HUES48 (cell line): ENCODE measurements around the gene RAI14.
"Not testable (repeated sequence)": the region's sequence is repeated elsewhere in the genome, so short reads cannot be mapped to it uniquely, and the experiment has no call there.

Source experiments
- H3K27ac ChIP-seq: one replicate; pipeline ENCODE4 v1.7.0; 2013; ENCODE audit warnings: low read depth, low read length, inconsistent platforms
- H3K27me3 ChIP-seq: 2 replicates; pipeline ENCODE4 v1.6.1; 2013; ENCODE audit warnings: mild to moderate bottlenecking, low read length; ENCODE audit not compliant: control insufficient read depth, insufficient read depth
- H3K36me3 ChIP-seq: 2 replicates; pipeline ENCODE4 v1.6.1; 2013; ENCODE audit warnings: low read length; ENCODE audit not compliant: control insufficient read depth, insufficient read depth
- H3K4me1 ChIP-seq: 2 replicates; pipeline ENCODE4 v1.6.1; 2013; ENCODE audit warnings: mild to moderate bottlenecking, low read length; ENCODE audit not compliant: control insufficient read depth, insufficient read depth
- H3K4me3 ChIP-seq: 2 replicates; pipeline ENCODE4 v1.5.1; 2013; ENCODE audit warnings: mild to moderate bottlenecking, low read depth, low read length
- H3K9ac ChIP-seq: 2 replicates; pipeline ENCODE4 v1.6.1; 2013; ENCODE audit warnings: mild to moderate bottlenecking, low read depth, low read length, moderate library complexity
- H3K9me3 ChIP-seq: 2 replicates; pipeline ENCODE4 v1.6.1; 2013; ENCODE audit warnings: low read length; ENCODE audit not compliant: control insufficient read depth, insufficient read depth

RAI14 gene

DNA sequence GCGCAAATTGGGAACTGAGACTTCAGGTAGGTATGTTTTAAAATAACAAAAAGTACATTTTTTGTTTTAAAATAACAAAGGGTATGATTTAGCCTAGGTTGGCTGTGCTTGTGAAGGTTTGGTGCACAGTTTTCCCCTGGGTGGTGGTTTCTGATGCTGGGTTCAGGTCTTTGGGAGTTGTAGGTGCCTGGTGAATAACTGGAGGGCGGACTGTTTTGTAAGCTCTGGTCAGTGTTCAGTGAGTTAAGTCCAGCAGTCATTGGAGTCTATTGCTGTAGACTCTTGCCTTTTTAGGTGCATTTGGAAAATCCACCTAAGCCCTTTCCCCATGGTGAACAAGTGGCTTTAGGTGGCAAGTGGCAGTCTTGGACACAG, 43.9 kb downstream of the RAI14 start:
- Histone ChIP-seq H3K9me3 (no peaks in the 10 kb centered on the region), H3K27me3 (no peaks in the 10 kb centered on the region), H3K36me3 (peaks cover 4% of the 10 kb centered on the region; the same call in 1 of the 2 replicates), H3K27ac (peak overlapping the region; percentile 48), H3K4me3 (0 out of 2 replicates have a peak overlapping the region, but pooled peaks have one; percentile 5), H3K9ac (no peak overlapping the region), H3K4me1 (peaks cover 55% of the 10 kb centered on the region)

GRCh38 chr5:34701442-34701841, 45.3 kb downstream of the RAI14 start:
- H3K4me1 ChIP-seq = peaks cover 59% of the 10 kb centered on the region
- H3K27me3 ChIP-seq, H3K9ac ChIP-seq, H3K4me3 ChIP-seq, H3K27ac ChIP-seq, H3K9me3 ChIP-seq, H3K36me3 ChIP-seq: not testable (repeated sequence)

DNA sequence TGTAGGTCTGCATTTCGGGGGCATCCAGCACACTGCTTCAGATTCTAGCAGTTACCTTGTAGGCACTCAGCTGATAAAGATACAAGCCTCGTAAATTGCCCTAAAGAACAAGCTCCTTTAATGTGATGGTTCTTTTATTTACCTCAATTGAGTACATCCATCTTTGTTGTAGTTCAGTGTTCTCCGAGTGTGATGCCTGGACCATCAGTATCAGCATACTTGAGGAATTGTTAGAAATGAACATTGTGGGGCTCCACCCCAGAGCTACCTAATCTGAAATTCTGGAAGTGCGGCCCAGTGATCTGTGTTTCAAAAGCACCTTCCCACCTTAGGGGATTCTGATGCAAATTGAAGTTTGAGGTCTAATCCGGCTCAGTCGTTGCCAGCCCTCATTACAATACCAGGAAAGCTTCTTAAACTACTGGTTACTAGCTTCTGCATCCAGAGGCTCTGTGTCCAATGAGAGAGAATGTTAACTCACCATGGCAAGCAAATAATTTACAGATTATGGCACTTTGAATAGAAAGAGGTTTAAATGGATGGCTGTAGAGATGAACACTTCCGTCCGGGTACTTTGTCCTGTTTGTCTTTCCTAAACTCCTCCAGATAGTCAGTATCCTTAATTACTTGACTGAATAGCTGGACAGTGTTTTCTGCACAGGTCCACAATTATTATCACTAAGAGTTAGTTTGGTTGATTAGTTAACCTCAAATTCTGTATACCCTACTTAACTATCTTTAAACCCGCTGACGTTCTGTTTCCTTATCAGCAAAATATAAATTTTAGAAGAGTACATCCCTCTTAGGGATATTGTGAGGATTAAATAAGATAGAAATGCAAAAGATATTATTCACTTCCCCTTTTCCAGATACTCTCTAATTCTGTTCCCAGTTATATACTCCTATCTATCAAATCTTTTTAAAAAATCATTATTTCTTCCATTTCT, 47.9 kb downstream of the RAI14 start:
- H3K36me3 ChIP-seq = peaks cover 4% of the 10 kb centered on the region; the same call in 1 of the 2 replicates
- H3K4me3 ChIP-seq = peak overlapping the region; percentile 34
- H3K9me3 ChIP-seq = no peaks in the 10 kb centered on the region
- peaks cover 44% of the 10 kb centered on the region for H3K4me1 ChIP-seq
- no peak overlapping the region for H3K9ac ChIP-seq
- H3K27me3 ChIP-seq = no peaks in the 10 kb centered on the region
- peak overlapping the region; percentile 75 for H3K27ac ChIP-seq

GRCh38 chr5:34706084-34706483, 50.0 kb downstream of the RAI14 start:
- H3K9ac ChIP-seq = no peak overlapping the region

DNA sequence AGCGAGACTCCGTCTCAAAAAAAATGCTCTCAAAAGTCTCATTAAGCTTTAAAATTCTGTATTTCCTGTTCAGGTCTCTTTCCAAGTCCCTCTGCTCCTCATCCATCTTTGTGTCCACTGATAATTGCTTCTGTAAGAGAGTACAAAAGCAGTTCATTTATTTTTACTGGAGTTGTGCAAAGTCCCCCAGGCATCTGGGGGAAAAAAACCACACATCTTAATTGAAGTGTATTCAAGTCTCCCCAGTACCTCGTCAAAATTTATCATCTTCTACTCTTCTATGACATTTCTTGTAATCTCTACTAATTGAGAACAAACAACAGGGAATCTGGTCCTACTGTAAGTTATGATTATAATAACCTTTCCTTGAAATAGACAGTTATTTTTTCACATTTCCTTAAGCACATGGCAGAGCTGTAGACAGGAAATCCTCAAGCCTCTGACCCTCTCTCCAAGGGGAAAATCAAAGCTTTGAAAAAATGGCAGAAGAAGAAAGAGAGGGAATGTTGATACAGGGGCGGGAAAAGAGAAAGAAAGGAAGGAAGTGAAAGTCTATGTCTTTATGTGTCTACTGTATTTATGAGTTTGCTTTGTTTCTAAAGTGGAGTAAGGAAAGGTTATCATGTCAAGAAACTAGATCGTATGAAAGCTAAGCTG, 51.5 kb downstream of the RAI14 start:
- Histone ChIP-seq H3K9me3 (no peaks in the 10 kb centered on the region), H3K4me1 (peaks cover 30% of the 10 kb centered on the region), H3K36me3 (0 out of 2 replicates have a peak, but pooled peaks cover 3% of the 10 kb centered on the region), H3K4me3 (no peak overlapping the region), H3K27me3 (no peaks in the 10 kb centered on the region), H3K9ac (no peak overlapping the region), H3K27ac (no peak overlapping the region)

More at GRCh38 chr5:34706084-34706483, 50.0 kb downstream of the RAI14 start:
- H3K27ac ChIP-seq = no peak overlapping the region
- peaks cover 4% of the 10 kb centered on the region; the same call in 1 of the 2 replicates for H3K36me3 ChIP-seq
- no peaks in the 10 kb centered on the region for H3K27me3 ChIP-seq
- peaks cover 30% of the 10 kb centered on the region for H3K4me1 ChIP-seq
- no peaks in the 10 kb centered on the region for H3K9me3 ChIP-seq
- H3K4me3 ChIP-seq = no peak overlapping the region

DNA sequence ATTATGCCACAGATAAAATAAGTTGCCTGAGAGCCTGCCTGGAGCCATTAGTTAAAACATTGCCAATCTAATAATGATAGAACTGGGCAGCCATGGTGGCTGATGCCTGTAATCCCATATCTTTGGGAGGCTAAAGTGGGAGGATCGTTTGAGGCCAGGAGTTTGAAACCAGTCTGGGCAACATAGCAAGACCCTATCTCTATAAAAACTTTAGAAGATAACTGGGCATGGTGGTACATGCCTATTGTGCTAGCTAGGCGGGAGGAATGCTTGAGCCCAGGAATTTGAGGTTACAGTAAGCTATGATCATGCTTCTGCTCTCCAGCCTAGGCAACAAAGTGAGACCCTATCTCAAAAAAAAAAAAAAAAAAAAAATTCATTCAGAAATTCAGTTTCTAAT, 52.6 kb downstream of the RAI14 start:
- Histone ChIP-seq H3K9me3 (no peaks in the 10 kb centered on the region), H3K27ac (no peak overlapping the region), H3K4me1 (peaks cover 20% of the 10 kb centered on the region), H3K36me3 (0 out of 2 replicates have a peak, but pooled peaks cover 4% of the 10 kb centered on the region), H3K9ac (no peak overlapping the region), H3K4me3 (no peak overlapping the region), H3K27me3 (no peaks in the 10 kb centered on the region)

GRCh38 chr5:34709861-34710673, 53.9 kb downstream of the RAI14 start:
- Histone ChIP-seq H3K4me3 (no peak overlapping the region), H3K36me3 (0 out of 2 replicates have a peak, but pooled peaks cover 4% of the 10 kb centered on the region), H3K4me1 (peaks cover 7% of the 10 kb centered on the region), H3K27ac (peak overlapping the region; percentile 5), H3K9me3 (no peaks in the 10 kb centered on the region), H3K9ac (no peak overlapping the region), H3K27me3 (no peaks in the 10 kb centered on the region)

- Histone ChIP-seq H3K4me1 (peaks cover 15% of the 10 kb centered on the region), H3K27ac (no peak overlapping the region), H3K27me3 (no peaks in the 10 kb centered on the region), H3K9me3 (no peaks in the 10 kb centered on the region), H3K9ac (no peak overlapping the region), H3K4me3 (no peak overlapping the region), H3K36me3 (peaks cover 7% of the 10 kb centered on the region; the same call in 1 of the 2 replicates)
These were observed 56.4 kb downstream of the RAI14 start for GRCh38 chr5:34712565-34712964.

DNA sequence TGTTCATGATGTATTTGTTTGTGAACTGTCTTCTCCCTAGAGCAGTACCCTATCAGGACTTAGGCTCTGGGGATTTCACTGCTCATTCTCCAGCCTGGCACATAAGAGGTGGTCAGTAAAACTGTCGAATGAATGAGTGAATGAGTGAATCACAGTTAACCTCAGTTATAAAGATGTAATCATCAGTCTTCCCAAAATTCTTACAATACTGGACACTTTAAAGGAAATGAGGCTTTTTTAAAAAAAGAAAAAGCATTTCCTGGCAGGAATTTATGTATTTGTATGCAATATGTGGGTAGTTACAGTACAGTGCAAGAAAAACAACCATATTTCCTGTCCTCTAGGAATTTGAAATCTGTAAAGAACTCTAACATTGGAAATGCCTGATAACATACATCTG, 59.6 kb downstream of the RAI14 start:
- Histone ChIP-seq H3K27me3 (no peaks in the 10 kb centered on the region), H3K9ac (no peak overlapping the region), H3K4me3 (no peak overlapping the region), H3K36me3 (peaks cover 10% of the 10 kb centered on the region; the same call in 1 of the 2 replicates), H3K9me3 (no peaks in the 10 kb centered on the region), H3K4me1 (peaks cover 34% of the 10 kb centered on the region), H3K27ac (no peak overlapping the region)

DNA sequence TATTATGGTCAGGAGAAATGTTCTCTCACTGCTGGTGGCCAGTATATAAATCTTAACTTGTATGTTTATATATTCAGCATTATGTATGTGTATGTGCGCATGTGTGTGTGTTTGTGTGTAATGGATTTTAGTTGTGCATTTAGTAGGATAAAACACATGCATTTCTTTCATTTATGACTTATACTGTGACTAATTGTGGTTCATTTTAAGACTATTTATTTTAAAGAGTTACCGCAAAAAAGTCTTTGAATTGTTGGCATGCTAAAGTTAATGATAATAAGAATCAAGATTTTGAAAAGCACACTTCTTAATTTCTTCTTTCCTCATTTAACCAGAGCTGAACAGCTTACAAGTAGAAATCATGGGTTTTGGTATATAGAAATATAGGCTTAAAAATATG, 60.9 kb downstream of the RAI14 start:
- Histone ChIP-seq H3K9ac (no peak overlapping the region), H3K4me3 (no peak overlapping the region)

More for the DNA sequence above, 60.9 kb downstream of the RAI14 start:
- Histone ChIP-seq H3K36me3 (peaks cover 10% of the 10 kb centered on the region; the same call in 1 of the 2 replicates), H3K27me3 (no peaks in the 10 kb centered on the region), H3K9me3 (no peaks in the 10 kb centered on the region), H3K4me1 (peaks cover 34% of the 10 kb centered on the region), H3K27ac (peak overlapping the region; percentile 84)
